Suprapubic skin (tissue), 4 donors: Measurements from ENCODE around the gene FN3KRP. TPM values are rescaled to one million over a fixed set of nuclear protein-coding genes. Genes with fewer than 3 reads are reported as not detected.

Source experiments
- DNase-seq, 2 donors: peaks; one replicate each; pipeline ENCODE4 v3.0.0-alpha.2; 2019; ENCODE audit warnings: low spot score in 2 of 2
- H3K27ac ChIP-seq: fragments of 200-600 bp; sonication (generic); one replicate; pipeline ENCODE4 v1.5.1; 2019
- H3K27me3 ChIP-seq: fragments of 200-600 bp; sonication (generic); one replicate; pipeline ENCODE4 v1.5.1; 2019
- H3K36me3 ChIP-seq: fragments of 200-600 bp; sonication (generic); one replicate; pipeline ENCODE4 v1.5.1; 2019
- H3K4me1 ChIP-seq: fragments of 200-600 bp; sonication (generic); one replicate; pipeline ENCODE4 v1.5.1; 2019
- H3K4me3 ChIP-seq: fragments of 200-600 bp; sonication (generic); one replicate; pipeline ENCODE4 v1.5.1; 2019; ENCODE audit warnings: mild to moderate bottlenecking
- H3K9me3 ChIP-seq: fragments of 200-600 bp; sonication (generic); one replicate; pipeline ENCODE4 v1.5.1; 2019
- EP300 ChIP-seq: sonication (generic); formaldehyde crosslinking; IDR thresholded peaks from one replicate; pipeline ENCODE4 v1.6.1; 2017; ENCODE audit warnings: antibody characterized with exemption
- POLR2A ChIP-seq, 2 donors: fragments of 450-650 bp; IDR thresholded peaks; one replicate each; pipeline ENCODE4 v1.6.1; 2017; ENCODE audit warnings: antibody characterized with exemption in 2 of 2, mild to moderate bottlenecking in 2 of 2, moderate library complexity in 2 of 2
- POLR2AphosphoS5 ChIP-seq, 3 donors: sonication (generic); formaldehyde crosslinking; IDR thresholded peaks; one replicate each; pipeline ENCODE4 v1.6.1; 2017; ENCODE audit warnings: antibody characterized with exemption in 3 of 3
- WGBS: methylation state at CpG from one replicate; pipeline ENCODE4 v1.1.5; 2018; 5-methylcytosine and 5-hydroxymethylcytosine counted together
- total RNA-seq, 4 donors: library from RNA; depleted of rRNA; stranded (reverse); fragments of >200 nt; gene quantifications; one replicate each; pipeline ENCODE4 v1.1.0, GENCODE V29; 2016
- TF ChIP-seq, protein P1 (sequence below), 2 donors: fragments of 200-600 bp in 1 of 2; fragments of 450-650 bp in 1 of 2; sonication (generic) in 1 of 2; IDR thresholded peaks; one replicate each; pipeline ENCODE4 v1.5.1; 2016 to 2019; ENCODE audit warnings: antibody characterized with exemption in 2 of 2, mild to moderate bottlenecking in 1 of 2, moderate library complexity in 1 of 2

Gene FN3KRP, protein sequence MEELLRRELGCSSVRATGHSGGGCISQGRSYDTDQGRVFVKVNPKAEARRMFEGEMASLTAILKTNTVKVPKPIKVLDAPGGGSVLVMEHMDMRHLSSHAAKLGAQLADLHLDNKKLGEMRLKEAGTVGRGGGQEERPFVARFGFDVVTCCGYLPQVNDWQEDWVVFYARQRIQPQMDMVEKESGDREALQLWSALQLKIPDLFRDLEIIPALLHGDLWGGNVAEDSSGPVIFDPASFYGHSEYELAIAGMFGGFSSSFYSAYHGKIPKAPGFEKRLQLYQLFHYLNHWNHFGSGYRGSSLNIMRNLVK
- 10 to 100 TPM; 15.9 to 26.6 (median 21.4) TPM for total RNA-seq

DNA sequence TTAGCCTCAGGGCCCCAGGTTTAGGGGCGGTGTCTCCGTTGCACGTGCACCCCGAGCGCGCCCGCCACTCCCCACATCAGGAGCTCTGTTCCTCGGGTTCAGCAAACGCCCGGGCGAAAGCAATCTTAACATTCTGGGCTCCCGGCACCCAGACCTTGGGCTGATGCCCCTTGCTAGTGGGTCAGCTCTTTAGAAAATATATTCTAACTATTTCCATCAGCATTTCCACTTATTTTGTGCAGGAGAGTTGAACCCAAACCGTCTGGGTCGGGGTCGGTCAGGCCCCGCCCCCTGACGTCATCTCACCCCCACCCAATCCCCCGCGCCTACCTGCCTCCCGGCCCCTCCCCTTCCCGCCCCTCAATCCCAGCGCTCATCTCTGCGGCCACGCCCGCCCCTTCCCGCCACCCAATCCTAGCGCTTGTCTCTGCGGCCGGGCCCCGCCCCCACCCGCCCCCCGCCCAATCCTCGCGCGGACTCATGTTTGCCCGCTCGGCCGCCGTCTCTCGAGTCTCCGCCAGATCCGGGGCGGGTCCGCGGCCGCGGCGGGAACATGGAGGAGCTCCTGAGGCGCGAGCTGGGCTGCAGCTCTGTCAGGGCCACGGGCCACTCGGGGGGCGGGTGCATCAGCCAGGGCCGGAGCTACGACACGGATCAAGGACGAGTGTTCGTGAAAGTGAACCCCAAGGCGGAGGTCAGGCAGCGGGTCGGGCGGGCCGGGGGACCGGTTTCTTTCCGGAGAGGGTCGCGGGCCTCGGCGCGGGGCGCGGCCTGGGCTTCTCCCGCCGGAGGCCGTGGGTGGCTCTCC is at the start of gene FN3KRP:
Gene FN3KRP (plus strand): TSS at position 504 of the 808 bp plus-strand sequence. CDS start 50 bp downstream, at position 554.
- no peaks in the 10 kb centered on the region for H3K27me3 ChIP-seq
- peaks cover 20% of the 10 kb centered on the region for H3K4me1 ChIP-seq
- peak within 1 kb of the TSS; percentile 54 for H3K27ac ChIP-seq
- no peak for TF ChIP-seq POLR2A (IDR thresholded peaks at IDR 0.05)
- peak in 1 of 3 donors; percentile 28 for TF ChIP-seq POLR2AphosphoS5 (IDR thresholded peaks at IDR 0.05)
- TF ChIP-seq, protein P1, sequence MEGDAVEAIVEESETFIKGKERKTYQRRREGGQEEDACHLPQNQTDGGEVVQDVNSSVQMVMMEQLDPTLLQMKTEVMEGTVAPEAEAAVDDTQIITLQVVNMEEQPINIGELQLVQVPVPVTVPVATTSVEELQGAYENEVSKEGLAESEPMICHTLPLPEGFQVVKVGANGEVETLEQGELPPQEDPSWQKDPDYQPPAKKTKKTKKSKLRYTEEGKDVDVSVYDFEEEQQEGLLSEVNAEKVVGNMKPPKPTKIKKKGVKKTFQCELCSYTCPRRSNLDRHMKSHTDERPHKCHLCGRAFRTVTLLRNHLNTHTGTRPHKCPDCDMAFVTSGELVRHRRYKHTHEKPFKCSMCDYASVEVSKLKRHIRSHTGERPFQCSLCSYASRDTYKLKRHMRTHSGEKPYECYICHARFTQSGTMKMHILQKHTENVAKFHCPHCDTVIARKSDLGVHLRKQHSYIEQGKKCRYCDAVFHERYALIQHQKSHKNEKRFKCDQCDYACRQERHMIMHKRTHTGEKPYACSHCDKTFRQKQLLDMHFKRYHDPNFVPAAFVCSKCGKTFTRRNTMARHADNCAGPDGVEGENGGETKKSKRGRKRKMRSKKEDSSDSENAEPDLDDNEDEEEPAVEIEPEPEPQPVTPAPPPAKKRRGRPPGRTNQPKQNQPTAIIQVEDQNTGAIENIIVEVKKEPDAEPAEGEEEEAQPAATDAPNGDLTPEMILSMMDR (IDR thresholded peaks at IDR 0.05): no peak
- TF ChIP-seq EP300: no peak
- H3K4me3 ChIP-seq: peak within 1 kb of the TSS; percentile 89
- DNase-seq: peak; percentile 96
- WGBS: 0% methylated on average over 41 of the region's 75 CpGs
- H3K9me3 ChIP-seq: no peaks in the 10 kb centered on the region
- H3K36me3 ChIP-seq: peaks cover 25% of the 10 kb centered on the region

DNA sequence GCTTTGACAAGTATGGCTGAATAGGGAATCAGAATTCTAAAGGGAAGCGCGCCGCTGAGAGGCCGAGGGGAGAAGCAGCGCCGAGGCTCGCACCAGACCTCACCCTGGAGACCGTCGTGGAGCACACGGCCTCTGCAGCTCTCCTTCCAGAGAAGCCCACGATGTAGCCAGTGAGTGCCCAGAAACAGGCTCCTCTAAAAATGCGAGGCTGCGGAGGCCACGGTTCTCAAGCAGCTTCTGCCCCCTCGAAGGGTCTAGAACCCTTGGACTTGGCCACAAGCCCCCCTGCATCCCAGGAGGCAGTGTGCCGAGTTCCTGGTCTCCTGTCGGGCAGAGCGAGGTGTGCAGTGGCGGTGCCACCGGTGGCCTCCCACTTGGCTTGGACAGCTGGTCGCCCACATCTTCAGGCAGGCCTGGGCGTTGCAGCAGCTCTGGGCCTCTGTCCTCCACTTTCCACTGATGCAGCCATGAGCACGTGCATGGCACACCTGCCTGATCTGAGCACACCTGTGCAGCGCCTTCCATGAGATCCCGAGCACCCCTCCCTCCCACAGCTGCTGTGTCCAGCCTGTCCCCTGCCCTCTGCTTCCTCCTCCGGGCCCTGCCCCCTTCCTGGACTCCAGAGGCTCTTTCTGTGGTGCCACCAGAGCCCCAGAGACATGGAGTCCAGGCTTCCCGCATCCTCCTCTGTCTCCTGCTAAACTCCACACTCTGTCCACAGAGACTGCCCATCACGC is 49.4 kb upstream of the FN3KRP start:
- DNase-seq: no peak

DNA sequence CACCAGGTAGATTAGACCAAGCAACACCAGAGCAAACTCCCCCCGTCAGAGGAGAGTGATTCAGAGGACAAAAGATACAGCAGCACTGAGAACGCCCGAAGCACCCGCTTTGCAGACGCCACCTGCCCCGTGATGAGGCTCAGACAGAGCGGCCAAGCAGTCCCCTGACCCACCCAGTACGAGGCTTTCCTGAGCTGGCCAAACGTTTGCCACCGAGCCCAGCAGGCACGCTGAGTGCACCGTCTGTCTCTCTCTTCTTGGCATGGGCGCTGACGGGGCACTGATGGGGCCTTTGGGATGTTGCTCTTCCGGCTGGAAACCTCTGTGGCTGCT is 48.9 kb upstream of the FN3KRP start:
- H3K4me1 ChIP-seq: peaks cover 8% of the 10 kb centered on the region
- 97% methylated on average over 10 of the region's 15 CpGs for WGBS
- no peak for TF ChIP-seq POLR2A (IDR thresholded peaks at IDR 0.05)
- TF ChIP-seq, protein P1 (IDR thresholded peaks at IDR 0.05): no peak
- no peak for TF ChIP-seq POLR2AphosphoS5 (IDR thresholded peaks at IDR 0.05)
- no peak for TF ChIP-seq EP300
- no peaks in the 10 kb centered on the region for H3K27me3 ChIP-seq
- no peaks in the 10 kb centered on the region for H3K9me3 ChIP-seq
- H3K36me3 ChIP-seq: peaks cover 21% of the 10 kb centered on the region
- no peak overlapping the region for H3K27ac ChIP-seq
- DNase-seq: no peak
- H3K4me3 ChIP-seq: no peak overlapping the region

More for the DNA sequence above, 49.4 kb upstream of the FN3KRP start:
- Histone ChIP-seq H3K36me3 (peaks cover 24% of the 10 kb centered on the region), H3K4me1 (peaks cover 8% of the 10 kb centered on the region), H3K4me3 (no peak overlapping the region), H3K27me3 (no peaks in the 10 kb centered on the region), H3K9me3 (no peaks in the 10 kb centered on the region), H3K27ac (no peak overlapping the region)
- TF ChIP-seq, protein P1 (IDR thresholded peaks at IDR 0.05): no peak
- no peak for TF ChIP-seq POLR2AphosphoS5 (IDR thresholded peaks at IDR 0.05)
- no peak for TF ChIP-seq POLR2A (IDR thresholded peaks at IDR 0.05)
- no peak for TF ChIP-seq EP300
- 92% methylated on average over 19 of the region's 28 CpGs for WGBS

DNA sequence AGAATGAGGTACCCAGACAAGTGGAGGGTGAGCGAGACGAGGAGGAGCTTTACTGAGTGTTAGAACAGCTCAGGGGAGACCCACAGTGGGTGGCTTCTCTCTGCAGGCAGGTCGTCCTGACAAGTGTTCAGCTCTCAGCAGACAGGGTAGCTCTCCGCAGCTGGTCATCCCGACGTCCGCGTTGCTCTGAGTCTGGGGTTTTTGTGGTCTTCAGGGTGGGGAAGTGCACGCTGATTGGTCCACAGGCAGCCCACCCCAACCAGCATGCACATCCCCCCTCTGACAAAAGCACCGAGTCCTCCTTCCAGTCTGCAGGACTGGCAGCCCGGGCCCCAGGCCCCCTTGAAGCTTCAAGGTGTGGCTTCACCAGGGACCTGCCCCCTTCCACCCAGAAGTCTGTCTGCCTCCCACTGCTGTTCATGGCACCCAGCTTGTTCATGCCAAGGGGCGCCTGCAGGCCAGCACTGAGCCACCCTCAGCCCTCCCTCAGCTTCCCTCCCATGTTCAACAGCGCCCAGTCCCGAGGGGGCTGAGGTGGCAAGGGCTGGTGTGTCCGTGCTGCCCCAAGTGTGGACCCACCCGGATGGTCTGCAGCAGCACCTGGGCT is 48.4 kb upstream of the FN3KRP start:
- H3K27me3 ChIP-seq: no peaks in the 10 kb centered on the region
- no peaks in the 10 kb centered on the region for H3K9me3 ChIP-seq
- peaks cover 17% of the 10 kb centered on the region for H3K36me3 ChIP-seq
- WGBS: 77% methylated on average over 10 of the region's 16 CpGs
- H3K27ac ChIP-seq: no peak overlapping the region
- no peak overlapping the region for H3K4me3 ChIP-seq
- no peak for DNase-seq
- TF ChIP-seq, protein P1 (IDR thresholded peaks at IDR 0.05): no peak
- TF ChIP-seq EP300: no peak
- TF ChIP-seq POLR2A (IDR thresholded peaks at IDR 0.05): no peak
- no peak for TF ChIP-seq POLR2AphosphoS5 (IDR thresholded peaks at IDR 0.05)
- peaks cover 8% of the 10 kb centered on the region for H3K4me1 ChIP-seq
